HepG2 (cell line): ENCODE measurements around the gene FRMD3. TPM values are rescaled to one million over a fixed set of nuclear protein-coding genes. Genes with fewer than 3 reads are reported as not detected.
A peak's percentile ranks its signal among the peaks of the same experiment; 100 is the strongest.

Experiments used
- AKNA ChIP-seq: sonication (generic); formaldehyde crosslinking; IDR thresholded peaks from 2 replicates; pipeline ENCODE4 v1.4.0; 2020; ENCODE audit warnings: missing genetic modification reagents, borderline replicate concordance
- ATF2 ChIP-seq: sonication (generic); formaldehyde crosslinking; IDR thresholded peaks from 2 replicates; pipeline ENCODE4 v1.4.0; 2020; ENCODE audit warnings: missing genetic modification reagents
- BCL6 ChIP-seq: IDR thresholded peaks from 2 replicates; pipeline ENCODE4 v1.6.1; 2016; ENCODE audit warnings: missing genetic modification reagents, missing compliant biosample characterization
- CSRNP1 ChIP-seq: sonication (generic); formaldehyde crosslinking; IDR thresholded peaks from 2 replicates; pipeline ENCODE4 v1.8.1; 2023; ENCODE audit warnings: mild to moderate bottlenecking, missing genetic modification reagents
- ETV5 ChIP-seq: IDR thresholded peaks from 2 replicates; pipeline ENCODE4 v1.6.1; 2018; ENCODE audit warnings: missing biosample characterization, missing genetic modification reagents, inconsistent platforms, borderline replicate concordance
- GMEB1 ChIP-seq: sonication (generic); formaldehyde crosslinking; IDR thresholded peaks from 2 replicates; pipeline ENCODE4 v1.5.1; 2020; ENCODE audit warnings: missing genetic modification reagents, mild to moderate bottlenecking, borderline replicate concordance
- HES4 ChIP-seq: sonication (generic); formaldehyde crosslinking; IDR thresholded peaks from 2 replicates; pipeline ENCODE4 v1.9.0; 2021; ENCODE audit warnings: mild to moderate bottlenecking, missing genetic modification reagents, borderline replicate concordance
- JUN ChIP-seq: sonication (generic); formaldehyde crosslinking; IDR thresholded peaks from 2 replicates; pipeline ENCODE4 v1.4.0; 2020; ENCODE audit warnings: mild to moderate bottlenecking, missing genetic modification reagents
- MEF2D ChIP-seq: sonication (generic); formaldehyde crosslinking; IDR thresholded peaks from 2 replicates; pipeline ENCODE4 v1.5.1; 2020; ENCODE audit warnings: mild to moderate bottlenecking, missing genetic modification reagents
- MIER3 ChIP-seq: IDR thresholded peaks from 2 replicates; pipeline ENCODE4 v1.6.1; 2016; ENCODE audit warnings: missing compliant biosample characterization, borderline replicate concordance
- THRA ChIP-seq: sonication (generic); formaldehyde crosslinking; IDR thresholded peaks from 2 replicates; pipeline ENCODE4 v1.4.0; 2020; ENCODE audit warnings: missing genetic modification reagents, borderline replicate concordance
- ZNF652 ChIP-seq: IDR thresholded peaks from 2 replicates; pipeline ENCODE4 v1.6.1; 2016; ENCODE audit warnings: low read depth, borderline replicate concordance
- ZNF777 ChIP-seq: sonication (generic); formaldehyde crosslinking; IDR thresholded peaks from 2 replicates; pipeline ENCODE4 v1.4.0; 2020; ENCODE audit warnings: missing genetic modification reagents
- ZNF891 ChIP-seq: sonication (generic); formaldehyde crosslinking; IDR thresholded peaks from 2 replicates; pipeline ENCODE4 v1.5.0; 2020; ENCODE audit warnings: mild to moderate bottlenecking, missing genetic modification reagents
- ZSCAN31 ChIP-seq: sonication (generic); formaldehyde crosslinking; IDR thresholded peaks from 2 replicates; pipeline ENCODE4 v1.5.0; 2020; ENCODE audit warnings: low read depth, mild to moderate bottlenecking, missing genetic modification reagents
- polyA plus RNA-seq, 8 experiments: library from polyadenylated mRNA; depleted of rRNA in 3 of 8; stranded (reverse) in 7 of 8; unstranded in 1 of 8; fragments of >200 nt; fragmentation: Illumina TruSeq in 4 of 8; extraction: Trizol in 4 of 8; gene quantifications; 2 replicates each; pipeline versions ENCODE4 v1.2.1 to v1.2.3, GENCODE V29; 2011 to 2016; ENCODE audit warnings: low read depth in 4 of 8, missing spikeins in 1 of 8, mixed read lengths in 1 of 8; ENCODE audit not compliant: insufficient read depth in 1 of 8
- total RNA-seq, 5 experiments: library from RNA; depleted of rRNA; stranded (reverse); fragments of >200 nt; fragmentation: Illumina TruSeq; extraction: Trizol; gene quantifications; 2 replicates each; pipeline ENCODE4 v1.2.3, GENCODE V29; 2016; ENCODE audit warnings: low read depth in 1 of 5

The FRMD3 gene
- total and polyA plus RNA-seq, 2 of the 13 experiments (the other 11 are each of a cell fraction or from before 2014, with no cell fraction given), result 3.2 to 7.7 TPM

- TF ChIP-seq THRA (CRISPR knock-in tag) (peak; percentile 56; the same call in 1 of the 2 replicates), MIER3 (CRISPR knock-in tag) (no peak; the same call in 1 of the 2 replicates), JUN (CRISPR knock-in tag) (no peak), CSRNP1 (CRISPR knock-in tag) (peak; percentile 87; the same call in 1 of the 2 replicates), ATF2 (CRISPR knock-in tag) (no peak), ZSCAN31 (CRISPR knock-in tag) (peak; percentile 91), ZNF891 (CRISPR knock-in tag) (peak; percentile 37; the same call in 1 of the 2 replicates), MEF2D (peak; percentile 35; the same call in 1 of the 2 replicates), GMEB1 (CRISPR knock-in tag) (peak; percentile 61; the same call in 1 of the 2 replicates), BCL6 (peak; percentile 72), ZNF777 (CRISPR knock-in tag) (peak; percentile 75), AKNA (CRISPR knock-in tag) (no peak), ZNF652 (CRISPR knock-in tag) (no peak), HES4 (CRISPR knock-in tag) (no peak; the same call in 1 of the 2 replicates), ETV5 (CRISPR knock-in tag) (peak; percentile 13; the same call in 1 of the 2 replicates)
Measured at GRCh38 chr9:83538172-83538889, at the start of gene FRMD3 (continued).
